Omental fat pad (tissue), 4 donors: ENCODE measurements around the gene RFC2. TPM values are rescaled to one million over a fixed set of nuclear protein-coding genes. Genes with fewer than 3 reads are reported as not detected.
A peak's percentile ranks its signal among the peaks of the same experiment; 100 is the strongest.

Experiments
- ATAC-seq: fragments of 150-250 bp; one replicate; pipeline ENCODE4 v1.9.1; 2016; ENCODE audit warnings: mild to moderate bottlenecking, moderate library complexity; ENCODE audit not compliant: low FRiP score
- DNase-seq: peaks from one replicate; pipeline ENCODE4 v3.0.0-alpha.2; 2019; ENCODE audit warnings: low spot score
- total RNA-seq, 4 donors: library from RNA; depleted of rRNA; stranded (reverse); fragments of >200 nt; gene quantifications; one replicate each; pipeline ENCODE4 v1.1.0, GENCODE V29; 2016
- TF ChIP-seq, protein P1 (sequence below), 3 donors: fragments of 450-650 bp; IDR thresholded peaks; one replicate each; pipeline ENCODE4 v1.5.1; 2016 to 2017; ENCODE audit warnings: antibody characterized with exemption in 3 of 3, mild to moderate bottlenecking in 3 of 3, moderate library complexity in 2 of 3

Gene RFC2
- total RNA-seq = 10 to 100 TPM; 10.9 to 14.8 (median 12.3) TPM

DNA sequence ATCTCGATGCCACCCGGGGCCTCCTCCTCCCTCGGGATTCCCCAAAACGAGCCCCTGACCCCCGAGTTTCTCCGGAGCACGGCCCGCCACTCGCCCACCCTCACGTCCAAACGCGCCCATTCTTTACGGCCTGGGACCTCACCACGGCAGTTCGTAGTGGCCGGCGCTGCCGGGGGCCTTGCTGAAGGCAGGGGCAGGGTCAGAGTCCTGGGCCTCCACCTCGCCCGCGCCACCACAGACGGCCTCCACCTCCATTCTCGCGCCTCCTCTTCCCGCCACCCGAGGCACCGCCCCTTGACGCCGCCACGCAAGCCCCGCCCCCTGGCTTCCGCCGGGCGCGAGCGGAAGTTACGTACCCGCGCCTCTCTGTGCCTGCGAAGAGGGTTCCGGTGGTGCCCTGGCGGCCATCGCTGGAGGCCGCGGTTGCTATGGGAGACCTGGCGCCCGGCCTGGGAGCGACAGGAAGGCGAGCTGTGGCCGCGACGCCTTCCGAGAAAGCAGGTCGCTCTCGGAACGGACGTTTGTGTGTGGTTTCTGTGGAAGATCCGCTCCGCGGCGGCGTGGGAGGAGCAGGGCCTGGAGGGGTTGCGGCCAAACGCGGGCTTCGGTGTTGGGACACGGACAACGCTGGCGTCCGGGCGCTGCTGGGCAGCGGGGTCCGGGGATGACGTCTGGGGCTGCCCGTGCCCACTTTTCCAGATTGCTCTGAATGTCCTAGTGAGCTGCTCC is at the start of gene RFC2:
Gene RFC2, minus strand, starts transcription at position 271 of the 729 bp plus-strand sequence. Its CDS starts 16 bp downstream, at position 255.
- peak; percentile 98 for ATAC-seq
- TF ChIP-seq, protein P1, sequence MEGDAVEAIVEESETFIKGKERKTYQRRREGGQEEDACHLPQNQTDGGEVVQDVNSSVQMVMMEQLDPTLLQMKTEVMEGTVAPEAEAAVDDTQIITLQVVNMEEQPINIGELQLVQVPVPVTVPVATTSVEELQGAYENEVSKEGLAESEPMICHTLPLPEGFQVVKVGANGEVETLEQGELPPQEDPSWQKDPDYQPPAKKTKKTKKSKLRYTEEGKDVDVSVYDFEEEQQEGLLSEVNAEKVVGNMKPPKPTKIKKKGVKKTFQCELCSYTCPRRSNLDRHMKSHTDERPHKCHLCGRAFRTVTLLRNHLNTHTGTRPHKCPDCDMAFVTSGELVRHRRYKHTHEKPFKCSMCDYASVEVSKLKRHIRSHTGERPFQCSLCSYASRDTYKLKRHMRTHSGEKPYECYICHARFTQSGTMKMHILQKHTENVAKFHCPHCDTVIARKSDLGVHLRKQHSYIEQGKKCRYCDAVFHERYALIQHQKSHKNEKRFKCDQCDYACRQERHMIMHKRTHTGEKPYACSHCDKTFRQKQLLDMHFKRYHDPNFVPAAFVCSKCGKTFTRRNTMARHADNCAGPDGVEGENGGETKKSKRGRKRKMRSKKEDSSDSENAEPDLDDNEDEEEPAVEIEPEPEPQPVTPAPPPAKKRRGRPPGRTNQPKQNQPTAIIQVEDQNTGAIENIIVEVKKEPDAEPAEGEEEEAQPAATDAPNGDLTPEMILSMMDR (IDR thresholded peaks at IDR 0.05) = peak in 1 of 3 donors; percentile 8
- peak; percentile 88 for DNase-seq

- ATAC-seq = no peak
- TF ChIP-seq, protein P1 (IDR thresholded peaks at IDR 0.05) = no peak
- no peak for DNase-seq
Observed at GRCh38 chr7:74302745-74303221, 48.6 kb upstream of the RFC2 start.

DNA sequence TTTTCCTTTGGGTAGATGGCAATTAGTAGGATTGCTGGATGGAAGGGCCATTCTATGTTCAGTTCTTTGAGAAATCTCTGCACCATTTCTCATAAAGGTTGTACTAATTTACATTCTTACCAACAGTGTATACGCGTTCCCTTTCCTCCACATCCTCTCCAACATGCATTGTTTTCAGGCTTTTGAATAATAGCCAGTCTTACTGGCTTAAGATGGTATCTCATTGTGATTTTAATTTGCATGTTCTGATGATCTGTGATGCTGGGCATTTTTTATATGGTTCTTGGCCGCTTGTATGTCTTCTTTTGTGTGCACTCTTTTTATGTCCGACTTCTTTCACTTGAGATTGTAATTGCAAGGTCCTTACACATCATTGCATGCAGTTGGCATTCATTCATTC is 46.7 kb upstream of the RFC2 start:
- no peak for DNase-seq
- TF ChIP-seq, protein P1 (IDR thresholded peaks at IDR 0.05) = no peak
- no peak for ATAC-seq

DNA sequence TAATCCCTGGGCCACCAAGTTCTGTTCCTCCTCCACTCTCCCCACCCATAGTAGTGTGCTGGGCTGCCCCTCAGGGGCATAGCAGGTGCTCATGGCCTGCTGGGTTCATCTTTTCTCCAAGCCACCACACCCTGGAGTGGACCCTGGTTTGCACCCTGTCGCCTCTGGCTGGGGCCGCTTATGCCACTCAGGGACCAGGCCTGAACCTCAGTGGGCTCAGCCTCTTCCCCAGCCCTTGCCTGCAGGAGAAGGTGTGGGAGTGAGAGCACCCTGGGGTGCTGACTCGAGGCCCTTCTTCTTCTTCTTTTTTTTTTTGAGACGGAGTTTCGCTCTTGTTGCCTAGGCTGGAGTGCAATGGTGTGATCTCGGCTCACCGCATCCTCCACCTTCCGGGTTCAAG is 45.2 kb upstream of the RFC2 start:
- TF ChIP-seq, protein P1 (IDR thresholded peaks at IDR 0.05) = no peak
- ATAC-seq = no peak
- DNase-seq = no peak

- ATAC-seq = no peak
- TF ChIP-seq, protein P1 (IDR thresholded peaks at IDR 0.05) = no peak
- no peak for DNase-seq
Observed at GRCh38 chr7:74297516-74298233, 43.5 kb upstream of the RFC2 start.

GRCh38 chr7:74294191-74294998 is 40.2 kb upstream of the RFC2 start:
- ATAC-seq (no peak), DNase-seq (no peak)
- TF ChIP-seq, protein P1 (IDR thresholded peaks at IDR 0.05) = no peak
